Measurements from ENCODE around the gene PTPRA. TPM values are rescaled to one million over a fixed set of nuclear protein-coding genes. Genes with fewer than 3 reads are reported as not detected.

Gene PTPRA
- total and polyA plus RNA-seq, 2 of the 13 experiments (the other 11 are each of a cell fraction or from before 2014, with no cell fraction given) = 47.2 to 127 TPM

DNA sequence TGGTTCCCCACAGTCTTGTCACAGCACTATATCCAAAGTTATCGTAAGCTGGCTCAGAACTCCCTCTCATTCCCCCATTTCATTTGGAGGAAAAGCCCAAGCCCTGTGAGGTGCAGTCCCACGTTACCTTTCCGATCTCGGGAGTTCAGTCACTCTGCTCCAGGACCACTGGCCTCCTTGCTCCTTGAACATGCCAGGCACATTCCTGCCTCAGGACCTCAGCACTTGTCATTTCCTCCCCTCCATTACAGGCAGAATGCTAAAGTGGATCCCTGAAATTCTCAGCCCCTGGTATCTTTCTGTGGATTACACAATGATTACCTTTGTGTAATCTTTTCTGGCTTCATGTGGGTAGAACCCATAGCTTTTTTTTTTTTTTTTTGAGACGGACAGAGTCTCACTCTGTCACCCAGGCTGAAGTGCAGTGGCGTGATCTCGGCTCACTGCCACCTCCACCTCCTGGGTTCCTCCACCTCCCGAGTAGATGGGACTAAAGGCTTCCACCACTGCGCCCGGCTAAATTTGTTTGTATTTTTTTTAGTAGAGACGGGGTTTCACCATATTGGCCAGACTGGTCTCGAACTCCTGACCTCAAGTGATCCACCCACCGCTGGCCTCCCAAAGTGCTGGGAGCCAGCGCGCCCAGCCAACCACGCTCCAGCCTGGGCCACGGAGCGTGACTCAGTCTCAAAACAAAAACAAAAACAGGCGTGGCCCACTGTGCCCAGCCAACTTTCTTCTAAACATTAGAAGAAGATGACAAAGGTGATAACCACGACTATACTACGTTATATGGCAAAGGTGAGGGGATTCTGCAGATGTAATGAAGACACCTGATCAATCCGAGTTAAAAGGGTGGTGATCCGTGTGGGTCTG lies 194.1 kb downstream of the PTPRA start (continued):
- TF ChIP-seq, protein P1, sequence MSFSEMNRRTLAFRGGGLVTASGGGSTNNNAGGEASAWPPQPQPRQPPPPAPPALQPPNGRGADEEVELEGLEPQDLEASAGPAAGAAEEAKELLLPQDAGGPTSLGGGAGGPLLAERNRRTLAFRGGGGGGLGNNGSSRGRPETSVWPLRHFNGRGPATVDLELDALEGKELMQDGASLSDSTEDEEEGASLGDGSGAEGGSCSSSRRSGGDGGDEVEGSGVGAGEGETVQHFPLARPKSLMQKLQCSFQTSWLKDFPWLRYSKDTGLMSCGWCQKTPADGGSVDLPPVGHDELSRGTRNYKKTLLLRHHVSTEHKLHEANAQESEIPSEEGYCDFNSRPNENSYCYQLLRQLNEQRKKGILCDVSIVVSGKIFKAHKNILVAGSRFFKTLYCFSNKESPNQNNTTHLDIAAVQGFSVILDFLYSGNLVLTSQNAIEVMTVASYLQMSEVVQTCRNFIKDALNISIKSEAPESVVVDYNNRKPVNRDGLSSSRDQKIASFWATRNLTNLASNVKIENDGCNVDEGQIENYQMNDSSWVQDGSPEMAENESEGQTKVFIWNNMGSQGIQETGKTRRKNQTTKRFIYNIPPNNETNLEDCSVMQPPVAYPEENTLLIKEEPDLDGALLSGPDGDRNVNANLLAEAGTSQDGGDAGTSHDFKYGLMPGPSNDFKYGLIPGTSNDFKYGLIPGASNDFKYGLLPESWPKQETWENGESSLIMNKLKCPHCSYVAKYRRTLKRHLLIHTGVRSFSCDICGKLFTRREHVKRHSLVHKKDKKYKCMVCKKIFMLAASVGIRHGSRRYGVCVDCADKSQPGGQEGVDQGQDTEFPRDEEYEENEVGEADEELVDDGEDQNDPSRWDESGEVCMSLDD (CRISPR knock-in tag; IDR thresholded peaks at IDR 0.05; ENCODE audit: borderline replicate concordance) = no peak
- TF ChIP-seq ZNF326 (CRISPR knock-in tag; IDR thresholded peaks at IDR 0.05; ENCODE audit: borderline replicate concordance) (no peak), NCOA1 (CRISPR knock-in tag; IDR thresholded peaks at IDR 0.05) (no peak), ZKSCAN8 (CRISPR knock-in tag; IDR thresholded peaks at IDR 0.05; ENCODE audit: borderline replicate concordance) (no peak), MATR3 (CRISPR knock-in tag; IDR thresholded peaks at IDR 0.05) (no peak), FLYWCH1 (CRISPR knock-in tag; IDR thresholded peaks at IDR 0.05) (no peak), EEA1 (CRISPR knock-in tag; IDR thresholded peaks at IDR 0.05; ENCODE audit: borderline replicate concordance) (0 out of 2 replicates have a peak, but pooled peaks have one; percentile 36), ZFAT (CRISPR knock-in tag; conservative IDR thresholded peaks at IDR 0.05) (no peak), THYN1 (CRISPR knock-in tag; IDR thresholded peaks at IDR 0.05; ENCODE audit: borderline replicate concordance, low read depth) (no peak), POLR2G (IDR thresholded peaks at IDR 0.05; ENCODE audit: low read depth, low read length) (no peak), MLX (CRISPR knock-in tag; IDR thresholded peaks at IDR 0.05) (no peak), ZFP91 (CRISPR knock-in tag; IDR thresholded peaks at IDR 0.05; ENCODE audit: borderline replicate concordance) (0 out of 2 replicates have a peak, but pooled peaks have one; percentile 27), BHLHE40 (IDR thresholded peaks at IDR 0.05; ENCODE audit: low read length) (no peak), ZC3H13 (CRISPR knock-in tag; IDR thresholded peaks at IDR 0.05) (no peak), SMC3 (IDR thresholded peaks at IDR 0.05; ENCODE audit: low read length) (no peak), ZC3H4 (CRISPR knock-in tag; IDR thresholded peaks at IDR 0.05; ENCODE audit: borderline replicate concordance) (no peak), JUNB (CRISPR knock-in tag; IDR thresholded peaks at IDR 0.05; ENCODE audit: borderline replicate concordance) (no peak), ZNF660 (CRISPR knock-in tag; IDR thresholded peaks at IDR 0.05; ENCODE audit: borderline replicate concordance, low read depth) (no peak), PHF5A (CRISPR knock-in tag; IDR thresholded peaks at IDR 0.05; ENCODE audit: low read depth, unreplicated experiment) (no peak), ATF7 (IDR thresholded peaks at IDR 0.05) (no peak), ATF7 (CRISPR knock-in tag; IDR thresholded peaks at IDR 0.05) (no peak), ZNF552 (CRISPR knock-in tag; IDR thresholded peaks at IDR 0.05; ENCODE audit: borderline replicate concordance) (no peak)
- TF ChIP-seq, protein P2, sequence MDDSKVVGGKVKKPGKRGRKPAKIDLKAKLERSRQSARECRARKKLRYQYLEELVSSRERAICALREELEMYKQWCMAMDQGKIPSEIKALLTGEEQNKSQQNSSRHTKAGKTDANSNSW (CRISPR knock-in tag; IDR thresholded peaks at IDR 0.05; ENCODE audit: borderline replicate concordance) = no peak
